ENCODE results near the gene ASPG. TPM values are rescaled to one million over a fixed set of nuclear protein-coding genes. Genes with fewer than 3 reads are reported as not detected.

Gene ASPG
- total RNA-seq, 8 experiments from 2014 or later: 0.05 to 1.1 (median 0.25) TPM; not detected in 1

GRCh38 chr14:104091061-104091926 lies 5.8 kb downstream of the ASPG start:
- WGBS, 10 experiments: 15 to 100% (median 57%) methylated on average over 1 to 11 of the region's 26 CpGs; no CpG with 5 or more reads in 5 of the 10 experiments
- ATAC-seq (replicated peaks in 6 of 8): no peak

GRCh38 chr14:104091927-104092771 lies 6.6 kb downstream of the ASPG start:
- in situ Hi-C loops (cut with MboI; ENCODE audit: low pct_unique_long_range_greater_than_20kb in 2 of 9, low sequenced_read_pairs in 9 of 9, unreplicated experiment in 9 of 9): loop anchor here in 2 of 9 experiments (25.0 kb wide), 1 partner anchor 545 kb away; no protein-coding TSS in a partner anchor
- WGBS, 10 experiments: 40 to 100% (median 60%) methylated on average over 1 to 3 of the region's 23 CpGs; no CpG with 5 or more reads in 4 of the 10 experiments
- Histone ChIP-seq H3K4me3 (no peak overlapping the region), H3K27ac (no peak overlapping the region), H3K4me1 (replicated peaks in 1 of 2) (peaks cover 16 to 25% of the 10 kb centered on the region in 2 donors)
- no peak for ATAC-seq (replicated peaks in 6 of 8)

More at GRCh38 chr14:104091061-104091926, 5.8 kb downstream of the ASPG start:
- in situ Hi-C loops (cut with MboI; ENCODE audit: low pct_unique_long_range_greater_than_20kb in 2 of 9, low sequenced_read_pairs in 9 of 9, unreplicated experiment in 9 of 9): loop anchor here in 2 of 9 experiments (25.0 kb wide), 1 partner anchor 546 kb away; no protein-coding TSS in a partner anchor
- Histone ChIP-seq H3K4me1 (replicated peaks in 1 of 2) (peaks cover 20 to 34% of the 10 kb centered on the region in 2 donors), H3K27ac (no peak overlapping the region), H3K4me3 (no peak overlapping the region)

GRCh38 chr14:104092931-104093365 lies 7.4 kb downstream of the ASPG start:
- no peak for ATAC-seq (replicated peaks in 6 of 8)
- Histone ChIP-seq H3K4me1 (replicated peaks in 1 of 2) (peaks cover 8 to 17% of the 10 kb centered on the region in 2 donors), H3K4me3 (no peak overlapping the region), H3K27ac (no peak overlapping the region)
- WGBS, 10 experiments: 62 to 100% methylated on average over 1 to 2 of the region's 11 CpGs; no CpG with 5 or more reads in 8 of the 10 experiments
- in situ Hi-C loops (cut with MboI; ENCODE audit: low pct_unique_long_range_greater_than_20kb in 2 of 9, low sequenced_read_pairs in 9 of 9, unreplicated experiment in 9 of 9): loop anchor here in 2 of 9 experiments (25.0 kb wide), 1 partner anchor 544 kb away; no protein-coding TSS in a partner anchor

- Histone ChIP-seq H3K4me3 (no peak overlapping the region), H3K27ac (no peak overlapping the region), H3K4me1 (replicated peaks in 1 of 2) (peaks cover 3 to 11% of the 10 kb centered on the region in 2 donors)
- ATAC-seq (replicated peaks in 6 of 8): peak in 5 of 8 experiments; percentile 3 to 43 (median 31)
- in situ Hi-C loops (cut with MboI; ENCODE audit: low pct_unique_long_range_greater_than_20kb in 2 of 9, low sequenced_read_pairs in 9 of 9, unreplicated experiment in 9 of 9): loop anchor here in 2 of 9 experiments (25.0 kb wide), 1 partner anchor 544 kb away; no protein-coding TSS in a partner anchor
- 100% methylated on average over 1 of the region's 18 CpGs; no CpG with 5 or more reads in 9 of the 10 experiments for WGBS, 10 experiments
Measured at GRCh38 chr14:104093366-104094055, 8.0 kb downstream of the ASPG start.

- H3K27ac ChIP-seq: no peak overlapping the region
- in situ Hi-C loops (cut with MboI; ENCODE audit: low pct_unique_long_range_greater_than_20kb in 2 of 9, low sequenced_read_pairs in 9 of 9, unreplicated experiment in 9 of 9): loop anchor here in 2 of 9 experiments (25.0 kb wide), 1 partner anchor 543 kb away; no protein-coding TSS in a partner anchor
- peaks cover 3 to 11% of the 10 kb centered on the region in 2 donors for H3K4me1 ChIP-seq (replicated peaks in 1 of 2)
- 0 to 90% (median 46%) methylated on average over 1 to 4 of the region's 20 CpGs; no CpG with 5 or more reads in 5 of the 10 experiments for WGBS, 10 experiments
- peak in 2 of 8 experiments; percentile 9 to 15 for ATAC-seq (replicated peaks in 6 of 8)
- no peak overlapping the region for H3K4me3 ChIP-seq
Measured at GRCh38 chr14:104094056-104094708, 8.7 kb downstream of the ASPG start.

- 22 to 82% (median 63%) methylated on average over 3 to 17 of the region's 35 CpGs; no CpG with 5 or more reads in 7 of the 10 experiments for WGBS, 10 experiments
- ATAC-seq (replicated peaks in 6 of 8): peak; percentile 47 to 91 (median 86)
- peaks cover 3 to 17% of the 10 kb centered on the region in 2 donors for H3K4me1 ChIP-seq (replicated peaks in 1 of 2)
- in situ Hi-C loops (cut with MboI; ENCODE audit: low pct_unique_long_range_greater_than_20kb in 2 of 9, low sequenced_read_pairs in 9 of 9, unreplicated experiment in 9 of 9): loop anchor here in 2 of 9 experiments (25.0 kb wide), 1 partner anchor 542 kb away; no protein-coding TSS in a partner anchor
- no peak overlapping the region for H3K27ac ChIP-seq
- H3K4me3 ChIP-seq: no peak overlapping the region
Measured at GRCh38 chr14:104094709-104095425, 9.4 kb downstream of the ASPG start.

GRCh38 chr14:104095426-104096310 lies 10.2 kb downstream of the ASPG start:
- Histone ChIP-seq H3K27ac (no peak overlapping the region), H3K4me1 (replicated peaks in 1 of 2) (peaks cover 3 to 18% of the 10 kb centered on the region in 2 donors), H3K4me3 (no peak overlapping the region)
- WGBS, 10 experiments: 0 to 100% (median 78%) methylated on average over 1 to 9 of the region's 31 CpGs; no CpG with 5 or more reads in 4 of the 10 experiments
- no peak for ATAC-seq (replicated peaks in 6 of 8)
- in situ Hi-C loops (cut with MboI; ENCODE audit: low pct_unique_long_range_greater_than_20kb in 2 of 9, low sequenced_read_pairs in 9 of 9, unreplicated experiment in 9 of 9): loop anchor here in 2 of 9 experiments (25.0 kb wide), 1 partner anchor 542 kb away; no protein-coding TSS in a partner anchor

GRCh38 chr14:104096318-104096717 lies 10.8 kb downstream of the ASPG start:
- ATAC-seq (replicated peaks in 6 of 8): no peak
- Histone ChIP-seq H3K27ac (no peak overlapping the region), H3K4me3 (no peak overlapping the region), H3K4me1 (replicated peaks in 1 of 2) (peaks cover 3 to 16% of the 10 kb centered on the region in 2 donors)
- 17 to 94% (median 52%) methylated on average over 1 to 6 of the region's 14 CpGs; no CpG with 5 or more reads in 6 of the 10 experiments for WGBS, 10 experiments
- in situ Hi-C loops (cut with MboI; ENCODE audit: low pct_unique_long_range_greater_than_20kb in 2 of 9, low sequenced_read_pairs in 9 of 9, unreplicated experiment in 9 of 9): loop anchor here in 2 of 9 experiments (25.0 kb wide), 1 partner anchor 541 kb away; no protein-coding TSS in a partner anchor

- peak in 4 of 8 experiments; percentile 14 to 31 (median 22) for ATAC-seq (replicated peaks in 6 of 8)
- in situ Hi-C loops (cut with MboI; ENCODE audit: low pct_unique_long_range_greater_than_20kb in 2 of 9, low sequenced_read_pairs in 9 of 9, unreplicated experiment in 9 of 9): loop anchor here in 2 of 9 experiments (25.0 kb wide), 1 partner anchor 540 kb away; no protein-coding TSS in a partner anchor
Measured at GRCh38 chr14:104096751-104097700, 11.5 kb downstream of the ASPG start.

More at GRCh38 chr14:104096751-104097700, 11.5 kb downstream of the ASPG start:
- H3K27ac ChIP-seq: no peak overlapping the region
- H3K4me1 ChIP-seq (replicated peaks in 1 of 2): peaks cover 7 to 15% of the 10 kb centered on the region in 2 donors
- H3K4me3 ChIP-seq: no peak overlapping the region
- WGBS, 10 experiments: 40 to 83% (median 59%) methylated on average over 1 to 10 of the region's 25 CpGs; no CpG with 5 or more reads in 5 of the 10 experiments
